Amniotic epithelial cell (primary cell): ENCODE measurements around the gene RPP38.

Experiments
- DNase-seq: peaks from one replicate; pipeline ENCODE4 v3.0.0-alpha.2; 2010; ENCODE audit warnings: low read depth

The RPP38 gene

GRCh38 chr10:15097011-15097812, at the start of gene RPP38:
Gene RPP38 (plus strand): TSS chr10:15097355. CDS start chr10:15103315, 5,960 bp downstream.
- DNase-seq = peak; percentile 90

GRCh38 chr10:15049533-15049932, 47.6 kb upstream of the RPP38 start:
- DNase-seq = no peak

GRCh38 chr10:15052121-15052520, 45.0 kb upstream of the RPP38 start:
- no peak for DNase-seq

GRCh38 chr10:15053061-15053460, 44.1 kb upstream of the RPP38 start:
- DNase-seq = no peak

GRCh38 chr10:15058689-15059088, 38.5 kb upstream of the RPP38 start:
- DNase-seq = no peak

- no peak for DNase-seq
Measured at GRCh38 chr10:15059914-15060313, 37.2 kb upstream of the RPP38 start.

GRCh38 chr10:15060638-15061037, 36.5 kb upstream of the RPP38 start:
- no peak for DNase-seq

GRCh38 chr10:15067154-15067553, 30.0 kb upstream of the RPP38 start:
- no peak for DNase-seq

GRCh38 chr10:15068802-15069201, 28.4 kb upstream of the RPP38 start:
- DNase-seq = peak; percentile 96

GRCh38 chr10:15069230-15069629, 27.9 kb upstream of the RPP38 start:
- no peak for DNase-seq

GRCh38 chr10:15072358-15072757, 24.8 kb upstream of the RPP38 start:
- DNase-seq = no peak

GRCh38 chr10:15075421-15075820, 21.7 kb upstream of the RPP38 start:
- no peak for DNase-seq

GRCh38 chr10:15083674-15084501, 13.3 kb upstream of the RPP38 start:
- no peak for DNase-seq

- peak; percentile 98 for DNase-seq
Measured at GRCh38 chr10:15084502-15084922, 12.6 kb upstream of the RPP38 start.

GRCh38 chr10:15088428-15089261, 8.5 kb upstream of the RPP38 start, which contains the start of gene ACBD7:
Gene ACBD7 (minus strand): TSS chr10:15088776. CDS start chr10:15088728, 48 bp downstream.
- peak; percentile 55 for DNase-seq

- DNase-seq = no peak
Measured at GRCh38 chr10:15091418-15091817, 5.7 kb upstream of the RPP38 start.

GRCh38 chr10:15092855-15093408, 4.2 kb upstream of the RPP38 start:
- DNase-seq = no peak

GRCh38 chr10:15096661-15097010, 519 bp upstream of the RPP38 start:
- no peak for DNase-seq

- no peak for DNase-seq
Measured at GRCh38 chr10:15099886-15100285, 2.7 kb downstream of the RPP38 start.

- no peak for DNase-seq
Measured at GRCh38 chr10:15103513-15103912, 6.4 kb downstream of the RPP38 start.

- DNase-seq = peak; percentile 70
Measured at GRCh38 chr10:15106352-15107013, 9.3 kb downstream of the RPP38 start.
